H9 (cell line): Measurements from ENCODE around the gene RBFOX2. TPM values are rescaled to one million over a fixed set of nuclear protein-coding genes. Genes with fewer than 3 reads are reported as not detected.

Experiments
- DNase-seq: peaks from one replicate; pipeline ENCODE4 v3.0.0-alpha.2; 2017
- H2AFZ ChIP-seq: one replicate; pipeline ENCODE4 v1.6.1; 2013; ENCODE audit warnings: mild to moderate bottlenecking, low read length, control low read depth, moderate library complexity
- H2AK5ac ChIP-seq: 2 replicates; pipeline ENCODE4 v1.6.1; 2013; ENCODE audit warnings: low read length, control low read depth, mixed read lengths; ENCODE audit not compliant: insufficient read length
- H2BK120ac ChIP-seq: one replicate; pipeline ENCODE4 v1.6.1; 2013; ENCODE audit warnings: low read depth, mild to moderate bottlenecking, low read length, control low read depth, inconsistent platforms; ENCODE audit not compliant: poor library complexity, severe bottlenecking
- H2BK12ac ChIP-seq: 2 replicates; pipeline ENCODE4 v1.6.1; 2013; ENCODE audit warnings: low read length, control low read depth, mixed read lengths, low read depth; ENCODE audit not compliant: insufficient read length
- H2BK15ac ChIP-seq: 2 replicates; pipeline ENCODE4 v1.6.1; 2013; ENCODE audit warnings: low read depth, low read length, control low read depth
- H2BK20ac ChIP-seq: one replicate; pipeline ENCODE4 v1.6.1; 2013; ENCODE audit warnings: low read depth, mild to moderate bottlenecking, low read length, control low read depth, inconsistent platforms; ENCODE audit not compliant: poor library complexity, severe bottlenecking
- H2BK5ac ChIP-seq: 2 replicates; pipeline ENCODE4 v1.6.1; 2013; ENCODE audit warnings: low read length, control low read depth, mixed read lengths; ENCODE audit not compliant: insufficient read length
- H3K14ac ChIP-seq: 2 replicates; pipeline ENCODE4 v1.6.1; 2013; ENCODE audit warnings: low read length, control low read depth; ENCODE audit not compliant: insufficient read depth
- H3K18ac ChIP-seq: 2 replicates; pipeline ENCODE4 v1.6.1; 2013; ENCODE audit warnings: low read depth, mild to moderate bottlenecking, mixed read lengths, low read length, control low read depth; ENCODE audit not compliant: insufficient read length
- H3K23ac ChIP-seq: 2 replicates; pipeline ENCODE4 v1.6.1; 2013; ENCODE audit warnings: low read length, control low read depth, mixed read lengths, low read depth; ENCODE audit not compliant: insufficient read length
- H3K23me2 ChIP-seq: 2 replicates; pipeline ENCODE4 v1.6.1; 2013; ENCODE audit warnings: low read depth, mild to moderate bottlenecking, mixed read lengths, low read length, control low read depth; ENCODE audit not compliant: insufficient read length, poor library complexity, severe bottlenecking
- H3K27ac ChIP-seq: 2 replicates; pipeline ENCODE4 v1.5.1; 2013; ENCODE audit warnings: low read length, control low read depth, mixed read lengths, low read depth; ENCODE audit not compliant: insufficient read length
- H3K27me3 ChIP-seq: 2 replicates; pipeline ENCODE4 v1.6.1; 2013; ENCODE audit warnings: low read length, control low read depth, inconsistent platforms; ENCODE audit not compliant: insufficient read depth
- H3K4ac ChIP-seq: 2 replicates; pipeline ENCODE4 v1.6.1; 2013; ENCODE audit warnings: low read depth, mild to moderate bottlenecking, control low read depth, inconsistent platforms, low read length, moderate library complexity
- H3K4me1 ChIP-seq: 2 replicates; pipeline ENCODE4 v1.6.1; 2013; ENCODE audit warnings: low read length, control low read depth, inconsistent platforms; ENCODE audit not compliant: insufficient read depth
- H3K4me2 ChIP-seq: 2 replicates; pipeline ENCODE4 v1.6.1; 2013; ENCODE audit warnings: low read length, control low read depth, mixed read lengths; ENCODE audit not compliant: insufficient read length, insufficient read depth
- H3K56ac ChIP-seq: 2 replicates; pipeline ENCODE4 v1.6.1; 2013; ENCODE audit warnings: low read depth, mild to moderate bottlenecking, mixed read lengths, low read length, control low read depth; ENCODE audit not compliant: insufficient read length
- H3K79me1 ChIP-seq: 2 replicates; pipeline ENCODE4 v1.6.1; 2013; ENCODE audit warnings: low read depth, mild to moderate bottlenecking, moderate library complexity, low read length, control low read depth, inconsistent platforms; ENCODE audit not compliant: insufficient read depth, poor library complexity, severe bottlenecking
- H3K79me2 ChIP-seq: 2 replicates; pipeline ENCODE4 v1.6.1; 2013; ENCODE audit warnings: low read length, control low read depth, inconsistent platforms; ENCODE audit not compliant: insufficient read depth
- H3K9ac ChIP-seq: 2 replicates; pipeline ENCODE4 v1.6.1; 2013; ENCODE audit warnings: low read length, control low read depth, mixed read lengths; ENCODE audit not compliant: insufficient read length; ENCODE audit errors: extremely low read depth
- H3K9me3 ChIP-seq: one replicate; pipeline ENCODE4 v1.6.1; 2013; ENCODE audit warnings: low read depth, low read length, inconsistent platforms; ENCODE audit not compliant: control insufficient read depth
- H3T11ph ChIP-seq: one replicate; pipeline ENCODE4 v1.6.1; 2013; ENCODE audit warnings: mild to moderate bottlenecking, low read length, control low read depth, inconsistent platforms
- H4K20me1 ChIP-seq: one replicate; pipeline ENCODE4 v1.6.1; 2013; ENCODE audit not compliant: control insufficient read depth, insufficient read length, insufficient read depth
- H4K5ac ChIP-seq: 2 replicates; pipeline ENCODE4 v1.6.1; 2013; ENCODE audit warnings: low read depth, mild to moderate bottlenecking, mixed read lengths, low read length, control low read depth; ENCODE audit not compliant: insufficient read length
- H4K8ac ChIP-seq: replicated peaks from 2 replicates; pipeline ENCODE4 v1.6.1; 2013; ENCODE audit warnings: low read length, control low read depth, mixed read lengths, low read depth; ENCODE audit not compliant: insufficient read length
- H4K91ac ChIP-seq: 2 replicates; pipeline ENCODE4 v1.6.1; 2013; ENCODE audit warnings: low read depth, mild to moderate bottlenecking, moderate library complexity, mixed read lengths, low read length, control low read depth; ENCODE audit not compliant: insufficient read length
- H3K27ac Mint-ChIP-seq, 3 experiments: 2 replicates in 2 of 3; 3 replicates in 1 of 3; pipeline ENCODE4 v1.8.0; 2020 to 2021; ENCODE audit warnings: mixed read lengths in 3 of 3, mild to moderate bottlenecking in 1 of 3, moderate library complexity in 1 of 3
- H3K27me3 Mint-ChIP-seq: 2 replicates; pipeline ENCODE4 v1.8.0; 2021; ENCODE audit warnings: low read depth, mild to moderate bottlenecking, moderate library complexity, mixed read lengths
- H3K36me3 Mint-ChIP-seq, 3 experiments: 2 replicates in 2 of 3; 3 replicates in 1 of 3; pipeline ENCODE4 v1.8.0; 2020 to 2021; ENCODE audit warnings: low read depth in 3 of 3, mixed read lengths in 3 of 3; ENCODE audit not compliant: insufficient read depth in 1 of 3
- H3K4me1 Mint-ChIP-seq, 2 experiments: 2 replicates each; pipeline ENCODE4 v1.8.0; 2020; ENCODE audit warnings: mixed read lengths in 2 of 2
- H3K4me3 Mint-ChIP-seq, 2 experiments: 2 replicates in 1 of 2; 3 replicates in 1 of 2; pipeline ENCODE4 v1.8.0; 2020 to 2021; ENCODE audit warnings: mild to moderate bottlenecking in 2 of 2, mixed read lengths in 2 of 2, moderate library complexity in 1 of 2
- H3K9me3 Mint-ChIP-seq, 2 experiments: 2 replicates in 1 of 2; 3 replicates in 1 of 2; pipeline ENCODE4 v1.8.0; 2020; ENCODE audit warnings: mild to moderate bottlenecking in 2 of 2, mixed read lengths in 2 of 2, moderate library complexity in 1 of 2
- CTCF ChIP-seq: fragments of 200-600 bp; sonication (generic); conservative IDR thresholded peaks from 3 replicates; pipeline ENCODE4 v1.8.0; 2021; ENCODE audit warnings: antibody characterized with exemption, mild to moderate bottlenecking
- WGBS: extraction: QIAGEN DNeasy Blood & Tissue Kit; methylation state at CpG from one replicate; pipeline ENCODE4 v1.1.7; 2013; ENCODE audit warnings: missing lambda C conversion rate, low lambda C conversion rate, mixed read lengths; ENCODE audit not compliant: insufficient read length; ENCODE audit errors: extremely low coverage; 5-methylcytosine and 5-hydroxymethylcytosine counted together
- total RNA-seq: library from RNA; stranded (reverse); gene quantifications from 2 replicates; pipeline ENCODE4 v1.2.1, GENCODE V29; 2021

The RBFOX2 gene
- total RNA-seq, 1 experiment from 2014 or later: 84.7 TPM

- Histone ChIP-seq H4K8ac (no peak overlapping the region), H3K79me2 (no peaks in the 10 kb centered on the region), H2BK20ac (no peak overlapping the region), H2BK15ac (no peak overlapping the region), H3K14ac (no peak overlapping the region), H3K23ac (no peak overlapping the region), H4K5ac (no peak overlapping the region), H3K18ac (no peak overlapping the region), H3T11ph (no peak overlapping the region), H3K79me1 (no peaks in the 10 kb centered on the region), H4K91ac (no peak overlapping the region), H3K23me2 (no peaks in the 10 kb centered on the region), H3K27me3 (no peaks in the 10 kb centered on the region), H3K27ac (no peak overlapping the region), H2BK5ac (no peak overlapping the region), H2AFZ (no peak overlapping the region), H3K9me3 (no peaks in the 10 kb centered on the region), H3K4me2 (no peak overlapping the region), H3K4me1 (no peaks in the 10 kb centered on the region), H3K9ac (no peak overlapping the region), H4K20me1 (no peaks in the 10 kb centered on the region), H2BK12ac (no peak overlapping the region), H2BK120ac (no peak overlapping the region), H3K4ac (no peak overlapping the region), H3K56ac (no peak overlapping the region), H2AK5ac (no peak overlapping the region)
- no peak for DNase-seq
- Mint-ChIP-seq H3K9me3 (no peaks in the 10 kb centered on the region), H3K27ac (no peak overlapping the region), H3K4me1 (peaks cover 0 to 10% of the 10 kb centered on the region in 2 experiments; a peak in 2 of 4 replicates), H3K27me3 (peaks cover 7% of the 10 kb centered on the region), H3K4me3 (no peak overlapping the region), H3K36me3 (no peaks in the 10 kb centered on the region; a peak in 1 of 7 replicates)
- TF ChIP-seq CTCF: no peak
- no CpG with 5 or more reads among the region's 12 CpGs for whole genome bisulfite sequencing
These were observed 299.9 kb downstream of the RBFOX2 start for GRCh38 chr22:35728639-35729308.
